Neural progenitor cell (in vitro differentiated cells): ENCODE measurements around the gene COL8A2. TPM values are rescaled to one million over a fixed set of nuclear protein-coding genes. Genes with fewer than 3 reads are reported as not detected.

Experiments used
- DNase-seq: peaks from one replicate; pipeline ENCODE4 v3.0.0-alpha.2; 2016; ENCODE audit warnings: low spot score
- H2AFZ ChIP-seq: fragments of 200-600 bp; sonication (generic); replicated peaks from 2 replicates; pipeline ENCODE4 v1.6.1; 2016; ENCODE audit warnings: antibody characterized with exemption
- H3F3A ChIP-seq: fragments of 200-600 bp; sonication (generic); 2 replicates; pipeline ENCODE4 v1.6.1; 2016; ENCODE audit warnings: antibody characterized with exemption, low read depth
- H3K27ac ChIP-seq: fragments of 200-600 bp; sonication (generic); 2 replicates; pipeline ENCODE4 v1.5.1; 2016; ENCODE audit warnings: mild to moderate bottlenecking
- H3K27me3 ChIP-seq: fragments of 200-600 bp; sonication (generic); 2 replicates; pipeline ENCODE4 v1.6.1; 2016; ENCODE audit warnings: mild to moderate bottlenecking, moderate library complexity
- H3K36me3 ChIP-seq: fragments of 200-600 bp; sonication (generic); 2 replicates; pipeline ENCODE4 v1.5.1; 2016
- H3K4me1 ChIP-seq: fragments of 200-600 bp; sonication (generic); 2 replicates; pipeline ENCODE4 v1.6.1; 2016; ENCODE audit warnings: mixed run types
- H3K4me2 ChIP-seq: fragments of 200-600 bp; sonication (generic); 2 replicates; pipeline ENCODE4 v1.6.1; 2016
- H3K4me3 ChIP-seq: fragments of 200-600 bp; sonication (generic); 2 replicates; pipeline ENCODE4 v1.5.1; 2016
- H3K79me2 ChIP-seq: fragments of 200-600 bp; sonication (generic); 2 replicates; pipeline ENCODE4 v1.6.1; 2016; ENCODE audit warnings: low read depth
- H3K9ac ChIP-seq: fragments of 200-600 bp; sonication (generic); 2 replicates; pipeline ENCODE4 v1.6.1; 2016
- H3K9me3 ChIP-seq: fragments of 200-600 bp; sonication (generic); 2 replicates; pipeline ENCODE4 v1.5.1; 2016; ENCODE audit warnings: low read depth
- H4K20me1 ChIP-seq: fragments of 200-600 bp; sonication (generic); 2 replicates; pipeline ENCODE4 v1.6.1; 2016; ENCODE audit warnings: low read depth
- H3K27ac Mint-ChIP-seq: 3 replicates; pipeline ENCODE4 v1.8.0; 2021; ENCODE audit warnings: mixed read lengths
- H3K27me3 Mint-ChIP-seq: 2 replicates; pipeline ENCODE4 v1.8.0; 2022; ENCODE audit warnings: low read depth, mild to moderate bottlenecking, inconsistent platforms, moderate library complexity, mixed read lengths; ENCODE audit not compliant: insufficient read depth
- H3K36me3 Mint-ChIP-seq: 3 replicates; pipeline ENCODE4 v1.8.0; 2021; ENCODE audit warnings: mixed read lengths
- H3K4me1 Mint-ChIP-seq: 3 replicates; pipeline ENCODE4 v1.8.0; 2021; ENCODE audit warnings: mixed read lengths
- H3K4me3 Mint-ChIP-seq: 3 replicates; pipeline ENCODE4 v1.8.0; 2021; ENCODE audit warnings: mild to moderate bottlenecking, moderate library complexity, mixed read lengths
- H3K9me3 Mint-ChIP-seq: 3 replicates; pipeline ENCODE4 v1.8.0; 2020; ENCODE audit warnings: mixed read lengths
- CTCF ChIP-seq: fragments of 200-600 bp; sonication (generic); IDR thresholded peaks from 2 replicates; pipeline ENCODE4 v1.5.1; 2017; ENCODE audit warnings: antibody characterized with exemption, mild to moderate bottlenecking
- EZH2 ChIP-seq: fragments of 200-600 bp; sonication (generic); IDR thresholded peaks from 2 replicates; pipeline ENCODE4 v1.6.1; 2017; ENCODE audit warnings: antibody characterized with exemption, mild to moderate bottlenecking, moderate library complexity
- EZH2phosphoT487 ChIP-seq: fragments of 200-600 bp; sonication (generic); IDR thresholded peaks from 2 replicates; pipeline ENCODE4 v1.6.1; 2017; ENCODE audit warnings: antibody characterized with exemption
- total RNA-seq: library from RNA; depleted of rRNA; stranded (reverse); fragments of >200 nt; gene quantifications from 2 replicates; pipeline ENCODE4 v1.2.3, GENCODE V29; 2015; ENCODE audit warnings: low replicate concordance

COL8A2 gene
- total RNA-seq, 1 donor from 2014 or later, result not detected

- peak; percentile 66 for DNase-seq
- peaks cover 7% of the 10 kb centered on the region for H3K36me3 Mint-ChIP-seq
- no peaks in the 10 kb centered on the region for H3K27me3 Mint-ChIP-seq
- no peak overlapping the region for H3K4me2 ChIP-seq
- H3K9me3 Mint-ChIP-seq, result no peaks in the 10 kb centered on the region
- H3K36me3 ChIP-seq, result no peaks in the 10 kb centered on the region
- H3K9me3 ChIP-seq, result no peaks in the 10 kb centered on the region
- peaks cover 3% of the 10 kb centered on the region for H3K4me1 Mint-ChIP-seq
- peaks cover 20% of the 10 kb centered on the region for H3F3A ChIP-seq
- no peak overlapping the region for H3K4me3 Mint-ChIP-seq
- H3K4me1 ChIP-seq, result no peaks in the 10 kb centered on the region
- H3K79me2 ChIP-seq, result no peaks in the 10 kb centered on the region
- H2AFZ ChIP-seq, result no peak overlapping the region
- H3K4me3 ChIP-seq, result no peak overlapping the region
- H4K20me1 ChIP-seq, result no peaks in the 10 kb centered on the region
- H3K9ac ChIP-seq, result no peak overlapping the region
- no peak for TF ChIP-seq EZH2
- peak; percentile 36 for TF ChIP-seq CTCF
- H3K27ac ChIP-seq, result peak overlapping the region; percentile 37
- H3K27me3 ChIP-seq, result no peaks in the 10 kb centered on the region
- H3K27ac Mint-ChIP-seq, result peak overlapping the region; percentile 78
These were observed 28.3 kb downstream of the COL8A2 start for GRCh38 chr1:36096500-36097432.

DNA sequence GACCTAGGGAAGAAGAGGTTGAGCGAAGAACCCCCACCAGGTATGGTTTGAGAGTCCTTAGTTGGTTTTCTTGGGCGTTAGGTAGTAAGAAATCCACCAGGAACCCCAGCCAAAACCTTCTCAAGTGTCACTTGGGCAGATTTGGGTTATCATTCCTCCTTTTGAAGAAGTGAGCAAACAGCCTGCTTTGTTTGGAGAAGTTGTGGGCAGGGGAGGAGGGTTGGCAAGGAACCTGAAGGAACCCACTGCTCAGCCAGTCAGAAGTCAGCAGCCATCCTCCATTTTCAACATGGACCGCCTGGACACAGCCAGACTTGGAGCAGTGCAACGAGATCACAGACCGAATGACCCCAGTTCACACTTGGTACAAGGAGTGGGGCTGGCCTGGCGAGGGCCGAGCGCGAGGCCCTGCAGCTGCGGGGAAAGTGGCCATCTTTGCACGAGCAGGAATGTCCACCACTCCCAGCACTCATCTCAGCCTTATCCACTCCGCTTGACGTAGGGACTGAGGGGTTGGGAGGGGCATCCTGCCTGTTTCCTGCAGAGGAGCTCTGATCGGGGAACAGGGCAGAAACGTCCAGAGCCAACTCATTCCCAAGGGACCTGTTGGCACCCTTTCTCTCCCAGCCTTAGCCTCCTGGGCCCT is 29.1 kb downstream of the COL8A2 start:
- Histone ChIP-seq H3K27ac (no peak overlapping the region), H3K4me2 (no peak overlapping the region), H3K9me3 (no peaks in the 10 kb centered on the region), H3K4me1 (no peaks in the 10 kb centered on the region), H2AFZ (no peak overlapping the region), H3K9ac (no peak overlapping the region), H3K4me3 (no peak overlapping the region), H3K79me2 (peaks cover 1% of the 10 kb centered on the region), H3K36me3 (no peaks in the 10 kb centered on the region), H3F3A (peaks cover 20% of the 10 kb centered on the region), H4K20me1 (no peaks in the 10 kb centered on the region), H3K27me3 (no peaks in the 10 kb centered on the region)
- H3K27me3 Mint-ChIP-seq, result no peaks in the 10 kb centered on the region
- no peak for DNase-seq
- TF ChIP-seq CTCF (no peak), EZH2phosphoT487 (no peak), EZH2 (no peak)
- H3K9me3 Mint-ChIP-seq, result no peaks in the 10 kb centered on the region
- no peak overlapping the region for H3K4me3 Mint-ChIP-seq
- peaks cover 3% of the 10 kb centered on the region for H3K4me1 Mint-ChIP-seq
- H3K36me3 Mint-ChIP-seq, result peaks cover 9% of the 10 kb centered on the region
- no peak overlapping the region for H3K27ac Mint-ChIP-seq

DNA sequence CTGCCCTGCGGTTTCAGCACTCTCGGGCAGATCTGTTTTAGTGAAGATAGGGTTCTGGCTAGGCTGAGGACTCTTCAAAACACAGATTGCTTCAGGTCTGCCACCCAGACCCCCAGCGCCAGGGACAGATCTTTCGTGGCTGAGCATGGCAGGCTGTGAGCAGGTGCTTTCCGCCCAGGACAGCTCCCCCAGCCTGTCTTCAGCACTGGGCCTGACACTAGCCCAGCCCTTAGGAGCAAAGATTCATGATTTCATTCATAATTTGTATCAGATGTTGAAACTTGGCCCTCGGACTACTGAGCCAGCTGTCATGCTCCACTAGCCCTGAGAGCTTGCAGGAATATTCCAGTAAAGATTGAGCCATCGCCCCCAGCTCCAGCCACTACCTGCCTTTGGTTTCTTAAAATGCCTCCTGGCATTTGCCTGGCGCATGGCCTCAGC is 30.4 kb downstream of the COL8A2 start:
- peaks cover 10% of the 10 kb centered on the region for H3K36me3 Mint-ChIP-seq
- H3K4me1 Mint-ChIP-seq, result peaks cover 6% of the 10 kb centered on the region
- Histone ChIP-seq H3K27ac (no peak overlapping the region), H3K27me3 (no peaks in the 10 kb centered on the region), H3K9ac (no peak overlapping the region), H3K4me2 (no peak overlapping the region), H3K4me1 (peaks cover 2% of the 10 kb centered on the region), H4K20me1 (peaks cover 5% of the 10 kb centered on the region), H3K9me3 (no peaks in the 10 kb centered on the region), H3K36me3 (no peaks in the 10 kb centered on the region), H3K79me2 (peaks cover 14% of the 10 kb centered on the region), H3F3A (peaks cover 20% of the 10 kb centered on the region), H3K4me3 (no peak overlapping the region), H2AFZ (no peak overlapping the region)
- H3K4me3 Mint-ChIP-seq, result no peak overlapping the region
- no peak for DNase-seq
- no peak for TF ChIP-seq CTCF
- no peak for TF ChIP-seq EZH2
- no peak overlapping the region for H3K27ac Mint-ChIP-seq
- no peaks in the 10 kb centered on the region for H3K9me3 Mint-ChIP-seq
- no peaks in the 10 kb centered on the region for H3K27me3 Mint-ChIP-seq
